Right renal pelvis (tissue), 4 donors: ENCODE measurements around the gene POLE. TPM values are rescaled to one million over a fixed set of nuclear protein-coding genes. Genes with fewer than 3 reads are reported as not detected.
"Not testable (repeated sequence)": the region's sequence is repeated elsewhere in the genome, so short reads cannot be mapped to it uniquely, and the experiment has no call there.

ENCODE experiments used
- DNase-seq, 4 donors: peaks; one replicate each; pipeline ENCODE4 v3.0.0-alpha.2; 2013; ENCODE audit warnings: low read depth in 4 of 4, low spot score in 3 of 4, missing footprints in 1 of 4
- polyA plus RNA-seq, 4 donors: library from polyadenylated mRNA; unstranded; fragments of 120-200 nt; gene quantifications; one replicate each; pipeline ENCODE4 v1.2.1, GENCODE V29; 2013; ENCODE audit not compliant: insufficient read length in 4 of 4

POLE gene
- polyA plus RNA-seq, 4 donors, result 40.5 to 47.5 (median 45.6) TPM

- no peak for DNase-seq
Measured at GRCh38 chr12:132719141-132719953, 32.2 kb upstream of the POLE start.

GRCh38 chr12:132718644-132719043 lies 31.5 kb upstream of the POLE start:
- DNase-seq, result no peak

GRCh38 chr12:132717531-132718387 lies 30.6 kb upstream of the POLE start:
- no peak for DNase-seq

- no peak for DNase-seq
Measured at GRCh38 chr12:132717011-132717410, 29.9 kb upstream of the POLE start.

GRCh38 chr12:132716356-132716755 lies 29.2 kb upstream of the POLE start:
- DNase-seq, result no peak

GRCh38 chr12:132715874-132716273 lies 28.7 kb upstream of the POLE start:
- no peak for DNase-seq

GRCh38 chr12:132713123-132713522 lies 26.0 kb upstream of the POLE start:
- no peak for DNase-seq

DNA sequence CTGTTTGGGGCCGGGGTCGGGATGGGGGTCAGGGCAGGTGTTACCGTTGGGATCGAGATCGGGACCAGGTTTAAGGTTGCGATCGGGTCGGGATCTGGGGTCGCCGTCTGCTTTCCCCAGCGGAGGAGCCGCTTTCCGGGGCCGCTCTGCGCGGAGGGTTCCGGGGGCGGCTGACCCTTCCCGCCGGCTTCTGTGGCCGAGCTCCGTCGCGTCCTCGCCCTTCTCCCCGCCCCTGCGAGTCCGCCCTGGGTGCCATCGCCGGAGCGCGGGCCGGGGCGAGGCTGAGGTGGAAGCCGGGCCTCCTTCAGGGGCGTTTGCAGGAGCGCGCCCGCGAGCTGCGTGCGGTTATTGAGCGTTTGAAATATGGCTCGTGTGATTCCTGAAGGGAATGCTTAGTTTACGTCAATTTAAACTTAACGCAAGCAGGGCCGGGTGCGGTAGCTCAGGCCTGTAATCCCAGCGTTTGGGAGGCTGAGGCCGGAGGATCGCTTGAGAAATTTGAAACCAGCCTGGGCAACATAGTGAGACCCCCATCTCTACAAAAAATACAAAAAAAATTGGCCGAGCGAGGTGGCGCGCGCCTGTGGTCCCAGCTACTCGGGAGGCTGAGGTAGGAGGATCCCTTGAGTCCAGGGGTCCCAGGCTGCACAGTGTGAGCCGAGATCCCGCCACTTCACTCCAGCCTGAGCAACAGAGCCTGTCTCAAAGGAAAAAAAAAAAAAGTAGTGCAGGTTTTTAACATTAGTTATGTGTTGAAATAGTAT lies 24.1 kb upstream of the POLE start:
- no peak for DNase-seq

DNA sequence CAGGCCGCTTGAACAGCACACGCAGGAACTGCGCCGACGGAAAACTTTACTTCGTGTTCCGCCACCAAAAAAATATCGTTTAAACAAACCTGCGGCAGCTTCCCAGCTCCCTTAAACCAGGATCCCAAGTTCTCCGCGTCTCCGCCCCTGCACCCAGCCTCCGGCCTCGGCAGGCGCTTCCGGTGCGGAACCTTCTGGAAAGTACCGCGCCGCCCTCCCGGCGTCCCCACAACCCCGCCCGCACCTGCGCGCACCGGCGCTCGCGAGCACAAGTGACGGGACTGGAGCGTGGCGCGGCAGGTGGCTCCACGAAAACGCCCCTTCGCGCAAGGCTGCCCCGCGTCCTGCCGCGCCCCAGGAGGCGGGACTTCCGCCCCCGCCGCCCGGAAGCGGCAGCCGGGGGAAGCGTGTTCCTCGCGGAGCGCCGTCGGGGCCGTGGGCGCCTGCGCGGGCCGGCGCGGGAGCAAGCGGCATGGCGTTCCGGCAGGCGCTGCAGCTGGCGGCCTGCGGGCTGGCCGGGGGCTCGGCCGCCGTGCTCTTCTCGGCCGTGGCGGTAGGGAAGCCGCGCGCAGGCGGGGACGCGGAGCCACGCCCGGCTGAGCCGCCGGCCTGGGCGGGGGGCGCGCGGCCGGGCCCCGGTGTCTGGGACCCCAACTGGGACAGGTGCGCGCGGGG lies 23.4 kb upstream of the POLE start, which contains the start of gene PGAM5:
Gene PGAM5 (plus strand): TSS at position 438 of the 675 bp plus-strand sequence. CDS start 35 bp downstream, at position 473.
- peak; percentile 51 to 76 (median 71) for DNase-seq

DNA sequence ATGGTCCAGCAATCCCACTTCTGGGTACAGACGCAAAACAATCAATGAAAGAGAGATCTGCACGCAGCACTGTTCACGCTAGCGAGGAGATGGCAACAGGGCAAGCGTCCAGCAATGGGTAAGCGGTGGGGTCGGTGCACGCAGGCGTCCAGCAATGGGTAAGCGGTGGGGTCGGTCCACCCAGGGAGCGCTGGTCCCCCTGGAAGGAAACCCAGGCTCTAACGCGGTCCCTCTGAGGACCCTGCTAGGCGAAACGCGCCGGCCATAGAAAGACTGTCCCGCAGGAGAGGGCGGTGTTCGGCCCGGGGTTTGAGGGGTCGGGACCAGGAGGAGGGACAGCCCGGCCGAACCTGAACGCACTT lies 22.9 kb upstream of the POLE start:
- no peak for DNase-seq

- DNase-seq, result no peak
Measured at GRCh38 chr12:132708150-132708549, 21.0 kb upstream of the POLE start.

- DNase-seq, result no peak
Measured at GRCh38 chr12:132707241-132707640, 20.1 kb upstream of the POLE start.

- no peak for DNase-seq
Measured at GRCh38 chr12:132703641-132704040, 16.5 kb upstream of the POLE start.

GRCh38 chr12:132702640-132703039 lies 15.5 kb upstream of the POLE start:
- DNase-seq, result no peak

GRCh38 chr12:132700212-132700822 lies 13.2 kb upstream of the POLE start:
- DNase-seq, result no peak

- no peak for DNase-seq
Measured at GRCh38 chr12:132698341-132698740, 11.2 kb upstream of the POLE start.

GRCh38 chr12:132695431-132695830 lies 8.3 kb upstream of the POLE start:
- no peak for DNase-seq

DNA sequence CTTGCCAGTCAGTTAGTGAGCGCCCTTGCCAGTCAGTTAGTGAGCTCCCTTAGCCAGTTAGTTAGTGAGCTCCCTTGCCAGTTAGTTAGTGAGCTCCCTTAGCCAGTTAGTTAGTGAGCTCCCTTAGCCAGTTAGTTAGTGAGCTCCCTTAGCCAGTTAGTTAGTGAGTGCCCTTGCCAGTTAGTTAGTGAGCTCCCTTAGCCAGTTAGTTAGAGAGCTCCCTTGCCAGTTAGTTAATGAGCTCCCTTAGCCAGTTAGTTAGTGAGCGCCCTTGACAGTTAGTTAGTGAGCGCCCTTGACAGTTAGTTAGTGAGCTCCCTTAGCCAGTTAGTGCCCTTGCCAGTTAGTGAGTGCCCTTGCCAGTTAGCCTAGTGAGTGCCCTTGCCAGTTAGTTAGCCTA lies 7.7 kb upstream of the POLE start:
- not testable (repeated sequence) for DNase-seq

DNA sequence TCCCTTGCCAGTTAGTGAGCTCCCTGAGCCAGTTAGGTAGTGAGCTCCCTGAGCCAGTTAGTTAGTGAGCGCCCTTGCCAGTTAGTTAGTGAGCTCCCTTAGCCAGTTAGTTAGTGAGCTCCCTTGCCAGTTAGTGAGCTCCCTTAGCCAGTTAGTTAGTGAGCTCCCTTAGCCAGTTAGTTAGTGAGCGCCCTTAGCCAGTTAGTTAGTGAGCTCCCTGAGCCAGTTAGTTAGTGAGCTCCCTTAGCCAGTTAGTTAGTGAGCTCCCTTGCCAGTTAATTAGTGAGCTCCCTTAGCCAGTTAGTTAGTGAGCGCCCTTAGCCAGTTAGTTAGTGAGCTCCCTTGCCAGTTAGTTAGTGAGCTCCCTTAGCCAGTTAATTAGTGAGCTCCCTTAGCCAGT lies 4.9 kb upstream of the POLE start:
- not testable (repeated sequence) for DNase-seq

DNA sequence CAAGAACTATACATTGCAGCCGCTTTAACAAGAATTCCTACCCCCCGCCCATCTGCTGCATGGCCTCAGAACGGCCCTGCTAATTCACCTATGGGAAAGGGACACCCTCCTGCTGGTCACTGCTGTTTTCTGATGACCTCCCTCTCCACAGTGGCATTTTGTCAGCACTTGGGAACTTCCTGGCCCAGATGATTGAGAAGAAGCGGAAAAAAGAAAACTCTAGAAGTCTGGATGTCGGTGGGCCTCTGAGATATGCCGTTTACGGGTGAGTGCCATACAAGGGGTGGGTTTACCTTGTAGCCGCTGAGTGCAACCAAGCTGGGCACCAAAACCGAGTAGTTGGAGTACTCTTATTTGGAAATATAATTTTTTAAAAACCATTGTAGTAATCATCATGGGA lies 3.0 kb upstream of the POLE start:
- DNase-seq, result no peak
